K562 (cell line): ENCODE data around the gene HNRNPD. TPM values are rescaled to one million over a fixed set of nuclear protein-coding genes. Genes with fewer than 3 reads are reported as not detected.

ENCODE experiments used
- ATAC-seq: fragments of 200-7000 bp; cut with Tn5 transposase; 3 replicates; pipeline ENCODE4 v1.9.1; 2020; ENCODE audit warnings: moderate library complexity
- BruUV-seq: library from RNA; stranded (reverse); fragments of 400-500 nt; replicated peaks from 2 replicates; lab custom pipeline; 2021; lab: Mats Ljungman, UMichigan
- CTCF ChIA-PET: fragments of 300-600 bp; formaldehyde crosslinking; extraction: SDS; loops from one replicate; lab custom pipeline; 2021; ENCODE audit warnings: low intra/inter-chr PET ratio; lab: Yijun Ruan, JAX
- POLR2A ChIA-PET: fragments of 300-600, 350-650 bp; sonication (Branson Sonifier 250); formaldehyde crosslinking; extraction: SDS; loops from one replicate; lab custom pipeline; 2021; ENCODE audit warnings: antibody characterized with exemption, inconsistent platforms; lab: Yijun Ruan, JAX
- DNase-seq, 4 experiments: peaks; one replicate each; pipeline versions ENCODE4 v3.0.0 to v3.0.0-alpha.2; 2011 to 2018; ENCODE audit warnings: low spot score in 3 of 4, mixed read lengths in 3 of 4; ENCODE audit errors: extremely low read depth in 1 of 4
- FAIRE-seq: peaks from 2 replicates; lab custom pipeline; 2011; peaks lifted over from hg19 to GRCh38; lab: Jason Lieb, UNC
- H2AFZ ChIP-seq: 2 replicates; pipeline ENCODE4 v1.6.0; 2011; ENCODE audit warnings: low read depth, low read length, control low read depth, inconsistent platforms
- H3K27ac ChIP-seq: fragments of 200-600 bp; 3 replicates; pipeline ENCODE4 v1.8.0; 2011; ENCODE audit warnings: low read depth, mild to moderate bottlenecking, control low read depth, inconsistent platforms, low read length, moderate library complexity, mixed read lengths; ENCODE audit errors: extremely low read depth
- H3K27me3 ChIP-seq, 2 experiments: fragments of 300-600 bp in 1 of 2; 2 replicates in 1 of 2; 3 replicates in 1 of 2; pipeline versions ENCODE4 v1.6.0 to v1.8.0; 2011; ENCODE audit warnings: inconsistent platforms in 2 of 2, low read length in 2 of 2, mild to moderate bottlenecking in 1 of 2, mixed read lengths in 1 of 2, moderate library complexity in 1 of 2; ENCODE audit not compliant: control insufficient read depth in 2 of 2, insufficient read depth in 2 of 2
- H3K36me3 ChIP-seq: fragments of 300-600 bp; 3 replicates; pipeline ENCODE4 v1.8.0; 2011; ENCODE audit warnings: mild to moderate bottlenecking, low read length, inconsistent platforms; ENCODE audit not compliant: control insufficient read depth, insufficient read depth
- H3K4me1 ChIP-seq, 2 experiments: fragments of 200-600 bp in 1 of 2; replicated peaks in 1 of 2; 2 replicates in 1 of 2; 3 replicates in 1 of 2; pipeline versions ENCODE4 v1.5.1 to v1.8.0; 2011; ENCODE audit warnings: inconsistent platforms in 2 of 2, low read length in 2 of 2, mild to moderate bottlenecking in 1 of 2, mixed read lengths in 1 of 2, moderate library complexity in 1 of 2; ENCODE audit not compliant: control insufficient read depth in 2 of 2, insufficient read depth in 2 of 2
- H3K4me2 ChIP-seq: 2 replicates; pipeline ENCODE4 v1.6.1; 2011; ENCODE audit warnings: low read length, control low read depth, inconsistent platforms, mixed read lengths; ENCODE audit not compliant: insufficient read depth
- H3K4me3 ChIP-seq: fragments of 200-600 bp; sonication (generic), shearing (Covaris generic); 2 replicates; pipeline ENCODE4 v1.5.1; 2016; ENCODE audit warnings: control low read depth, inconsistent platforms
- H3K79me2 ChIP-seq: fragments of 200-600 bp; 3 replicates; pipeline ENCODE4 v1.8.0; 2011; ENCODE audit warnings: low read length, inconsistent platforms; ENCODE audit not compliant: control insufficient read depth, insufficient read depth
- H3K9ac ChIP-seq, 2 experiments: 2 replicates each; pipeline versions ENCODE4 v1.6.0 to v1.6.1; 2011; ENCODE audit warnings: low read depth in 2 of 2, low read length in 2 of 2, control low read depth in 1 of 2, inconsistent platforms in 1 of 2, mild to moderate bottlenecking in 1 of 2, mixed read lengths in 1 of 2; ENCODE audit not compliant: insufficient read depth in 1 of 2
- H3K9me1 ChIP-seq: one replicate; pipeline ENCODE4 v1.6.0; 2011; ENCODE audit warnings: inconsistent platforms, mild to moderate bottlenecking, low read length, moderate library complexity; ENCODE audit not compliant: control insufficient read depth, insufficient read depth
- H3K9me3 ChIP-seq: replicated peaks from 2 replicates; pipeline ENCODE4 v1.5.1; 2011; ENCODE audit warnings: low read depth, low read length, inconsistent platforms; ENCODE audit not compliant: control insufficient read depth, insufficient read depth
- H4K20me1 ChIP-seq: replicated peaks from 2 replicates; pipeline ENCODE4 v1.6.1; 2011; ENCODE audit warnings: low read length, inconsistent platforms, mixed read lengths; ENCODE audit not compliant: control insufficient read depth, insufficient read depth
- ADNP ChIP-seq: fragments of 200-800 bp; sonication (Bioruptor generic); IDR thresholded peaks from 2 replicates; pipeline ENCODE4 v1.6.1; 2016; ENCODE audit warnings: missing genetic modification characterization, missing compliant biosample characterization
- CC2D1A ChIP-seq: fragments of 450-650 bp; IDR thresholded peaks from 2 replicates; pipeline ENCODE4 v1.6.1; 2017; ENCODE audit warnings: mild to moderate bottlenecking
- DACH1 ChIP-seq: fragments of 450-650 bp; IDR thresholded peaks from 2 replicates; pipeline ENCODE4 v1.6.1; 2018; ENCODE audit not compliant: partially characterized antibody
- ETV1 ChIP-seq: fragments of 450-650 bp; conservative IDR thresholded peaks from 2 replicates; pipeline ENCODE4 v1.6.1; 2016; ENCODE audit warnings: missing genetic modification characterization, control low read depth, low read depth, missing compliant biosample characterization
- HCFC1 ChIP-seq: IDR thresholded peaks from 2 replicates; pipeline ENCODE4 v1.6.1; 2012; ENCODE audit warnings: low read depth, low read length, improper control_type of control experiment
- MEIS2 ChIP-seq: fragments of 450-650 bp; IDR thresholded peaks from 2 replicates; pipeline ENCODE4 v1.6.1; 2014; ENCODE audit warnings: mild to moderate bottlenecking; ENCODE audit not compliant: partially characterized antibody
- POLR3G ChIP-seq: IDR thresholded peaks from 2 replicates; pipeline ENCODE4 v1.6.1; 2011; ENCODE audit not compliant: insufficient read length, insufficient replicate concordance; ENCODE audit errors: extremely low read depth
- SLC30A9 ChIP-seq: fragments of 250-450 bp; sonication (Bioruptor Pico); IDR thresholded peaks from 2 replicates; pipeline ENCODE4 v1.8.0; 2022; ENCODE audit warnings: mild to moderate bottlenecking, moderate library complexity
- TAL1 ChIP-seq: fragments of 450-650 bp; IDR thresholded peaks from 2 replicates; pipeline ENCODE4 v1.6.1; 2016; ENCODE audit warnings: mild to moderate bottlenecking
- TSC22D4 ChIP-seq: fragments of 450-650 bp; IDR thresholded peaks from 2 replicates; pipeline ENCODE4 v1.6.1; 2016; ENCODE audit warnings: missing genetic modification characterization, missing biosample characterization, control low read depth
- ZKSCAN8 ChIP-seq: fragments of 200-800 bp; sonication (Bioruptor generic); IDR thresholded peaks from 2 replicates; pipeline ENCODE4 v1.6.1; 2016; ENCODE audit warnings: missing genetic modification characterization, missing compliant biosample characterization
- ZNF23 ChIP-seq: fragments of 250-450 bp; sonication (Bioruptor Pico); IDR thresholded peaks from 2 replicates; pipeline ENCODE4 v1.4.0; 2020; ENCODE audit warnings: mild to moderate bottlenecking
- ZNF830 ChIP-seq: fragments of 250-450 bp; sonication (Bioruptor Pico); IDR thresholded peaks from 2 replicates; pipeline ENCODE4 v1.5.0; 2021; ENCODE audit warnings: mild to moderate bottlenecking
- WGBS: fragments of 100-300 bp; shearing (Covaris generic); methylation state at CpG from one replicate; pipeline ENCODE4 v1.1.6; 2016; ENCODE audit warnings: low coverage, mixed read lengths; ENCODE audit not compliant: insufficient coverage; ENCODE audit errors: missing lambda C conversion rate; 5-methylcytosine and 5-hydroxymethylcytosine counted together
- in situ Hi-C: fragments of 300-500 bp; cut with MboI; formaldehyde crosslinking; loops from 4 replicates; pipeline ENCODE4 v1.15.0; 2018; ENCODE audit warnings: inconsistent platforms, mixed read lengths
- intact Hi-C: fragments of 100-400 bp; cut with micrococcal nuclease; formaldehyde crosslinking; loops from 2 replicates; pipeline ENCODE4 v1.14.2; 2022
- polyA plus RNA-seq, 8 experiments: library from polyadenylated mRNA; depleted of rRNA in 4 of 8; stranded (reverse) in 5 of 8; unstranded in 3 of 8; fragments of >200 nt; fragmentation: Nextera tagmentation in 2 of 8; fragmentation: Illumina TruSeq in 1 of 8; extraction: Ambion mirVana in 2 of 8; extraction: Trizol in 1 of 8; gene quantifications; 2 replicates each; pipeline versions ENCODE4 v1.2.1 to v1.2.3, GENCODE V29; 2011 to 2014; ENCODE audit warnings: inconsistent platforms in 1 of 8, missing spikeins in 1 of 8
- total RNA-seq, 7 experiments: library from RNA; depleted of rRNA in 6 of 7; stranded (reverse); fragments of >200 nt in 6 of 7; fragmentation: Illumina TruSeq in 2 of 7; extraction: Trizol in 2 of 7; gene quantifications; 2 replicates each; pipeline versions ENCODE4 v1.2.1 to v1.2.3, GENCODE V29; 2011 to 2021; ENCODE audit warnings: low replicate concordance in 1 of 7
- TF ChIP-seq, protein P1 (sequence below): fragments of 250-450 bp; sonication (Bioruptor Pico); IDR thresholded peaks from 2 replicates; pipeline ENCODE4 v1.5.0; 2021; ENCODE audit warnings: mild to moderate bottlenecking, moderate library complexity
- TF ChIP-seq, protein P2 (sequence below): sonication (generic); formaldehyde crosslinking; IDR thresholded peaks from 2 replicates; pipeline ENCODE4 v1.8.1; 2023; ENCODE audit warnings: mild to moderate bottlenecking, missing genetic modification reagents
- TF ChIP-seq, protein P3 (sequence below): fragments of 450-650 bp; IDR thresholded peaks from 2 replicates; pipeline ENCODE4 v1.6.1; 2018; ENCODE audit warnings: mild to moderate bottlenecking, low read depth; ENCODE audit not compliant: partially characterized antibody

HNRNPD gene
- total and polyA plus RNA-seq, 9 of the 15 experiments (the other 6 are each of a cell fraction or from before 2014, with no cell fraction given): 92.4 to 955 (median 160) TPM

DNA sequence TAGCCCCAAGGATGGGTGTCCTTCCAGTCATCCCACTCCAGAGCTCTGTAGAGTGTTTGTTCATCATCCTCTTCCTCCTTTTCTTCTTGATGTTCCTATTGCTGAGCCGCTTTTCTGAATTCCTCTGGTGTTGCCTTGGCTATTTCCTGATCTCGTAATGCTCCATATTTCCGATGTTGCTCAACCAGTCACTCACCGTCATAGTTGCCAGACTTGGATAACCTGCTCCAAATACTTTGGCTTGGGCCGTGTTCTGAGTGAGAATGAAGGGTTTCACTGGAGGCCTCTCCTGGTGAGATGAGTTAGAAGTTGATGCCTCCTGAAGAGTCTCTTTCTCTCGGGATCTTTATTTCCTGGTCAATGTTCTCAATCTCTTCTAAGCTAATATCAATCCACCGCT, 27.8 kb upstream of the HNRNPD start (continued):
- TF ChIP-seq ZNF23 (no peak), DACH1 (no peak), ZNF830 (CRISPR knock-in tag) (no peak)

DNA sequence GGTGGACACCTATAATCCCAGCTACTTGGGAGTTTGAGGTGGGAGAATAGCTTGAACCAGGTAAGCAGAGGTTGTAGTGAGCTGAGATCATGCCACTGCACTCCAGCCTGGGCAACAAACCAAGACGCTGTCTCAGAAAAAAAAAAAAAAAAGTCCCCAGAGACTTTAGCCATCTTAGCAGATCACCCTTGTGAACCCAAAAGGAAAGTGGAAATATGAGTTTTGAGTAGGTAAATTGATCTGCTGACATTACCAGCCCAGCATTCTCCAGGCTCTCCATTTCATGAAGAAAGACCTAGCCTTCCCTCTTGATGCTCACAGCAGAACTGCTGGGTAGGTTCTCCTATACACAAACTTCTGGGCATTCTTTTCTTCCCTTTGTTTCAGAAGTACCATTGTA, 24.5 kb upstream of the HNRNPD start:
- Histone ChIP-seq H2AFZ (no peak overlapping the region), H3K9me1 (no peaks in the 10 kb centered on the region), H3K79me2 (no peaks in the 10 kb centered on the region), H3K36me3 (no peaks in the 10 kb centered on the region), H3K27ac (no peak overlapping the region), H4K20me1 (no peaks in the 10 kb centered on the region), H3K4me1 (no peaks in the 10 kb centered on the region; a peak in 1 of 5 replicates), H3K27me3 (no peaks in the 10 kb centered on the region; a peak in 1 of 5 replicates), H3K9me3 (no peaks in the 10 kb centered on the region), H3K9ac (no peak overlapping the region), H3K4me2 (no peak overlapping the region), H3K4me3 (no peak overlapping the region)
- DNase-seq: no peak
- no peak for ATAC-seq
- no peak for FAIRE-seq
- no TSS peak for BruUV-seq
- CTCF ChIA-PET: no interaction called here
- POLR2A ChIA-PET: interaction anchor here (0.9 to 2.2 kb wide), 2 partner anchors 22 to 31 kb away, joined by 4 to 10 read pairs; no protein-coding TSS in a partner anchor
- WGBS: 20% methylated on average over 1 of the region's 1 CpG
- in situ Hi-C loops (no loop called here), intact Hi-C loops (no loop called here)
- TF ChIP-seq ZKSCAN8 (CRISPR knock-in tag): no peak
- TF ChIP-seq, protein P1, sequence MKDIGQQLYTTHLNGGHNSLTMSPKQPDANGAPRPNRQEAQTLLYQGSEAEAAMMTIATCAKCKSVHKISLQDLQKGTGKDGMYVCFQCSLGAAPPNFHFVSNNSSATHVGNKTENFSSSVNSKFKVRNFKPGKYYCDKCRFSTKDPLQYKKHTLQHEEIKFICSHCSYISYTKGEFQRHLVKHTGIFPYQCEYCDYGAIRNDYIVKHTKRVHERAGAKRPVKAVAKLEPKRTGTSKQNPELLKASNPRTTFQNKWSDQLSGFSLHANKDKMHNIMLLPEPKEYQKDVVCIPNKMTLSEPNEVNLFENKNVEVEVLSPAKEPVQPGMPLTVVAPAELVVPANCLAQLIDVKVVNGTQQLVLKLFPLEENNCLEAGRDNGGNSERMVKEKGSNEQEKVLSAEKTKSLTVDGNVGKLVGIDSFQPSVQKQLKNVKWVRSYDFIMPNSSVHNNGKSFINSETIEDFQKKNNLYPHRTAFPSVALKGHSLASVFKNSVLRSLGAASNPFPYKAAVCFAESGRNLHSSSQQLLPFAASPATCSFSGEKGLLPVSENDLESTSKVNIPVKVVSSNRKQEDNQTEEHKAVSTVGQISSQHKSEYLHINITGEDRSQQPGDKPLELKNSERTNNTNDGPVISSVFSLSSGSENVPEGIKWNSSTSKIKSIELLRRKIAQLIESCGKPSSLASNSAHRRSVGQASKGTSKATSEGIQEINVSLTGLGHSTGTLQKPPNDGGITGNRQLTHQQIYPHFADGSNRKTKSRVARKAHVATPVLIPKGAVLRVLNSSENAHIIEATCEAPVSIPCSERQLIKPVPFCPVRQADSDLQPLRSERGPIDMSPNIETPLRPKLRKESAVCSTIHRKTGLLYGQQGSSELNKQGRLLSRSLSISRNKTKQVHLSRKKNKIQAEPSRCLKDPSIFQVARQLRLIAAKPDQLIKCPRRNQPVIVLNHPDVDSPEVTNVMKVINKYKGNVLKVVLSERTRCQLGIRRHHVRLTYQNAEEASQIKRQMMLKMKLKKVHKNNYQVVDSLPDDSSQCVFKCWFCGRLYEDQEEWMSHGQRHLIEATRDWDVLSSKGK: no peak
- TF ChIP-seq POLR3G: no peak
- TF ChIP-seq MEIS2: no peak
- TF ChIP-seq TAL1: no peak
- TF ChIP-seq SLC30A9 (CRISPR knock-in tag): no peak
- TF ChIP-seq ETV1 (tag): no peak
- TF ChIP-seq, protein P2, sequence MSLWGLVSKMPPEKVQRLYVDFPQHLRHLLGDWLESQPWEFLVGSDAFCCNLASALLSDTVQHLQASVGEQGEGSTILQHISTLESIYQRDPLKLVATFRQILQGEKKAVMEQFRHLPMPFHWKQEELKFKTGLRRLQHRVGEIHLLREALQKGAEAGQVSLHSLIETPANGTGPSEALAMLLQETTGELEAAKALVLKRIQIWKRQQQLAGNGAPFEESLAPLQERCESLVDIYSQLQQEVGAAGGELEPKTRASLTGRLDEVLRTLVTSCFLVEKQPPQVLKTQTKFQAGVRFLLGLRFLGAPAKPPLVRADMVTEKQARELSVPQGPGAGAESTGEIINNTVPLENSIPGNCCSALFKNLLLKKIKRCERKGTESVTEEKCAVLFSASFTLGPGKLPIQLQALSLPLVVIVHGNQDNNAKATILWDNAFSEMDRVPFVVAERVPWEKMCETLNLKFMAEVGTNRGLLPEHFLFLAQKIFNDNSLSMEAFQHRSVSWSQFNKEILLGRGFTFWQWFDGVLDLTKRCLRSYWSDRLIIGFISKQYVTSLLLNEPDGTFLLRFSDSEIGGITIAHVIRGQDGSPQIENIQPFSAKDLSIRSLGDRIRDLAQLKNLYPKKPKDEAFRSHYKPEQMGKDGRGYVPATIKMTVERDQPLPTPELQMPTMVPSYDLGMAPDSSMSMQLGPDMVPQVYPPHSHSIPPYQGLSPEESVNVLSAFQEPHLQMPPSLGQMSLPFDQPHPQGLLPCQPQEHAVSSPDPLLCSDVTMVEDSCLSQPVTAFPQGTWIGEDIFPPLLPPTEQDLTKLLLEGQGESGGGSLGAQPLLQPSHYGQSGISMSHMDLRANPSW (CRISPR knock-in tag): no peak
- TF ChIP-seq CC2D1A: no peak
- TF ChIP-seq ADNP: no peak
- no peak for TF ChIP-seq HCFC1
- no peak for TF ChIP-seq TSC22D4
- TF ChIP-seq, protein P3, sequence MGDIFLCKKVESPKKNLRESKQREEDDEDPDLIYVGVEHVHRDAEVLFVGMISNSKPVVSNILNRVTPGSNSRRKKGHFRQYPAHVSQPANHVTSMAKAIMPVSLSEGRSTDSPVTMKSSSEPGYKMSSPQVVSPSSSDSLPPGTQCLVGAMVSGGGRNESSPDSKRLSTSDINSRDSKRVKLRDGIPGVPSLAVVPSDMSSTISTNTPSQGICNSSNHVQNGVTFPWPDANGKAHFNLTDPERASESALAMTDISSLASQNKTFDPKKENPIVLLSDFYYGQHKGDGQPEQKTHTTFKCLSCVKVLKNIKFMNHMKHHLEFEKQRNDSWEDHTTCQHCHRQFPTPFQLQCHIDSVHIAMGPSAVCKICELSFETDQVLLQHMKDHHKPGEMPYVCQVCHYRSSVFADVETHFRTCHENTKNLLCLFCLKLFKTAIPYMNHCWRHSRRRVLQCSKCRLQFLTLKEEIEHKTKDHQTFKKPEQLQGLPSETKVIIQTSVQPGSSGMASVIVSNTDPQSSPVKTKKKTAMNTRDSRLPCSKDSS: no peak
